Upper lobe of left lung (tissue), 4 donors: ENCODE measurements around the gene SFT2D2.

ENCODE experiments used
- CTCF ChIP-seq, 6 experiments: fragments of 450-650 bp in 4 of 6; fragments of 200-600 bp in 2 of 6; sonication (generic) in 2 of 6; IDR thresholded peaks; one replicate each; pipeline ENCODE4 v1.5.1; 2016 to 2019; ENCODE audit warnings: antibody characterized with exemption in 6 of 6
- POLR2AphosphoS5 ChIP-seq, 2 donors: sonication (generic); formaldehyde crosslinking; IDR thresholded peaks; one replicate each; pipeline ENCODE4 v1.5.1; 2017; ENCODE audit warnings: antibody characterized with exemption in 2 of 2

GRCh38 chr1:168195199-168196135, 30.3 kb upstream of the SFT2D2 start:
- TF ChIP-seq CTCF (IDR thresholded peaks at IDR 0.05), result no peak
- TF ChIP-seq POLR2AphosphoS5 (IDR thresholded peaks at IDR 0.05), result no peak
